ENCODE data around the gene ARRDC3.
"Not testable (repeated sequence)": the region's sequence is repeated elsewhere in the genome, so short reads cannot be mapped to it uniquely, and the experiment has no call there.

Gene ARRDC3

GRCh38 chr5:91331705-91332104 is 51.4 kb downstream of the ARRDC3 start:
- TF ChIP-seq CTCF (IDR thresholded peaks at IDR 0.05; ENCODE audit: insufficient read depth, low read depth, low read length, missing control alignments) = no peak
- H3K4me3 ChIP-seq (ENCODE audit: low read length) = no peak overlapping the region
- no peak for DNase-seq (ENCODE audit: low read depth)

GRCh38 chr5:91329283-91329682 is 53.8 kb downstream of the ARRDC3 start:
- TF ChIP-seq CTCF (IDR thresholded peaks at IDR 0.05; ENCODE audit: insufficient read depth, low read depth, low read length, missing control alignments) = no peak
- no peak for DNase-seq (ENCODE audit: low read depth)

DNA sequence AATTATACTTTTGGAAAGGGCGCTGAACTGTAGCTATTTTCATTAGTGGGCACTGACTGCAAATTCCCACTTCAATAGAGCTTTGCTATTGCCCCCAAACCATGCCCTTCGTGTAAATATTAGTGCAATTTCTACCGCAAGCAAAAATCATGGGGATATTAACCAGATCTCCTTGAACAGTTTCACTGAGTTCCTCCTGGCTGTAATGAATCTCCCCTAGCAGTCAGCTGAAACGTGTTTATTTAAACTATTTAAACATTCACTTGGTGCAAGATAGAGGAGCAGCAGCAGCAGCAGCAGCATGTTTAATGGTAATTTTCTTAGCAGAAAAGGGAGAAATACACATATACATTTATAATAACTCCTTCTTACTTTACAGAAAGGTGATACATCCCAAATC is 54.4 kb downstream of the ARRDC3 start:
- no peak for TF ChIP-seq CTCF (IDR thresholded peaks at IDR 0.05; ENCODE audit: insufficient read depth, low read depth, low read length, missing control alignments)
- DNase-seq (ENCODE audit: low read depth) = no peak
- H3K4me3 ChIP-seq (ENCODE audit: low read length) = no peak overlapping the region

More at GRCh38 chr5:91329283-91329682, 53.8 kb downstream of the ARRDC3 start:
- no peak overlapping the region for H3K4me3 ChIP-seq (ENCODE audit: low read length)

GRCh38 chr5:91322981-91323380 is 60.1 kb downstream of the ARRDC3 start:
- H3K4me3 ChIP-seq (ENCODE audit: low read length); DNase-seq (ENCODE audit: low read depth): not testable (repeated sequence)

DNA sequence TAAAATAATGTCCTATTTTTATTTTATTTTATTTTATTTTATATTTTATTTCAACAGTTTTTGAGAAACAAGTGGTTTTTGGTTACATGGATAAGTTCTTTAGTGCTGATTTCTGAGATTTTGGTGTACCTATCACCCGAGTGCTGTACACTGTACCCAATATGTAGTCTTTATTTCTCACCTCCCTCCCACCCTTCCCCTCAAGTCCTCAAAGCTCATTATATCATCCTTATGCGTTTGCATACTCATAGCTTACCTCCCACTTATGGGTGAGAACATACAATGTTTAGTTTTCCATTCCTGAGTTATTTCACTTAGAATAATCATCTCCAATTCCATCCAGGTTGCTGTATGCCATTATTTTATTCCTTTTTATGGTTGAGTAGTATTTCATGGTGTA is 63.5 kb downstream of the ARRDC3 start:
- TF ChIP-seq CTCF (IDR thresholded peaks at IDR 0.05; ENCODE audit: insufficient read depth, low read depth, low read length, missing control alignments) = no peak
- DNase-seq (ENCODE audit: low read depth) = no peak
- H3K4me3 ChIP-seq (ENCODE audit: low read length) = no peak overlapping the region

DNA sequence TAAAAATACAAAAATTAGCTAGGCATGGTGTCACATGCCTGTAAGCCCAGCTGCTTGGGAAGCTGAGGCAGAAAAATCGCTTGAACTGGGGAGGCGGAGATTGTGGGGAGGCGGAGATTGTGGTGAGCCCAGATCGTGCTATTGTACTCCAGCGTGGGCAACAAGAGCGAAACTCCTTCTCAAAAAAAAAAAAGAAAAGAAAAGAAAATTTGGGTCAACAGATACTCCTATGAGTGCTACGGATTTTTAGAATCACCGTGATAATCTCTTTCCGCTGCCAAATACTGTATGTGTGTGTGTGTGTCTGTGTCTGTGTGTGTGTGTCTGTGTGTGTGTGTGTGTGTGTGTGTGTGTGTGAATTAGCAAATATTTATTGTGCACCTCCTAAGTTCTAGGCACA is 64.4 kb downstream of the ARRDC3 start:
- DNase-seq (ENCODE audit: low read depth) = no peak

More for the DNA sequence above, 64.4 kb downstream of the ARRDC3 start:
- no peak for TF ChIP-seq CTCF (IDR thresholded peaks at IDR 0.05; ENCODE audit: insufficient read depth, low read depth, low read length, missing control alignments)
- no peak overlapping the region for H3K4me3 ChIP-seq (ENCODE audit: low read length)

Measured in epithelial cell of esophagus (primary cell).